ENCODE results near the gene S100G.

GRCh38 chrX:16664074-16664473, 14.1 kb downstream of the S100G start:
- TF ChIP-seq YY1 (IDR thresholded peaks at IDR 0.05; ENCODE audit: insufficient read depth, insufficient read length) (no peak), ZNF274 (IDR thresholded peaks at IDR 0.05; ENCODE audit: low read depth, low read length) (no peak), SUZ12 (IDR thresholded peaks at IDR 0.05; ENCODE audit: extremely low read depth, insufficient read depth, insufficient read length) (no peak)

Data from NT2/D1 (cell line).